Stimulated activated CD8-positive, alpha-beta memory T cell treated with anti-CD3 and anti-CD28 coated beads, Interleukin-2, amount 100 ng/mL, for 48 hours (primary cell): Measurements from ENCODE around the gene LIPN.

Experiments
- DNase-seq, 2 donors: peaks; one replicate each; pipeline ENCODE4 v3.0.0-alpha.2; 2020; ENCODE audit warnings: low read depth in 2 of 2

The LIPN gene

DNA sequence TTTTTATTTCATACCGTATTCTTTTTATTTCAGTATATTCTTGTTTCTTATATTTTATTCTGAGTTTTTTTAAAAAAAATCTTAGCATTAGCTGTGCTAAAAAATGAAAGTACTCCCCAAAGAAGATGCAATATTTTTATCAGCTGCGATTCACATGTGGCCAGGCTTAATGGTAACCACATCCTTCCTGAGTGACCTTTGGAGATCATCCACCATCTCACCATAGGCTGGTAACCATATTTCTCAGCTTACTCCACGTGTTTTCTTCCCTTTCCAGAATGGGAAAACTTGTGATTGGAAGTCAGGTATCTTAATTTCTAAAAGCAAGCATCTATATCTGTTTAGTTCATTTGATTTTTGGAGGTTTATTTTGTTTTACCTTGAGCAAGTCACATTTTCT lies 23.9 kb downstream of the LIPN start:
- DNase-seq, result no peak

DNA sequence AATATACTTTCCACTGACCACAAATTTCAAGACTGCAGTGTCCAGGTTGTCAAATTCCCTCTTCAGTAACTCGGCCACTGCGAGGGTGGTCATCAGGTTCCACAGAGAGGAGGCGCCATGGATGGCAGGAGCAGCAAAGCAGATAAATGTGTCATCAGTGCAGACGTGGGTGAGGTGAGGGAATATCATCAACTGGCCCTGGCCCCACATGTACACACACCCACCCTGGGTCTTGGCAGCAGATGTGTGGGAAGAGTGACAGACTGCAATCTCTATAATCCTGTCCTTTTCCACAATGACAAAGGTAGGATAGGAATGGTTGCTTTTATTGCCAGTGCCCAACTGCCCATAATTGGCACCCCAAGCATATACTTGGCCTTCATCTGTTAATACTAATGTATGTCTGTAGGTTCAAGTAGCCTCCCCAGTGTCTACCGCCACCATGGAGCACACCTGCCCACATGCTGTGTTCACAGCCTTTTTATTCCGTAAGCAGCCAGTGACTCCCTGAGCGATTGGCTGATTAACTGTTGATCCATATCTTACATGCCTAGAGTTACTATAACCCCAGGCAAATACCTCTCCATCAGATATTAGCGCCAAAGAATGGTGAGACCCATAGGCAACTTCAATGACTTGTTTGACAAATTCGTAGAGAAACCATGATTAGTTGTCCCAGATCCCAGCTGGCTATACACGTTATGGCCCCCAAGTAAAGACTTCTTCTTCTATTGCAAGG lies 26.4 kb downstream of the LIPN start:
- no peak for DNase-seq

DNA sequence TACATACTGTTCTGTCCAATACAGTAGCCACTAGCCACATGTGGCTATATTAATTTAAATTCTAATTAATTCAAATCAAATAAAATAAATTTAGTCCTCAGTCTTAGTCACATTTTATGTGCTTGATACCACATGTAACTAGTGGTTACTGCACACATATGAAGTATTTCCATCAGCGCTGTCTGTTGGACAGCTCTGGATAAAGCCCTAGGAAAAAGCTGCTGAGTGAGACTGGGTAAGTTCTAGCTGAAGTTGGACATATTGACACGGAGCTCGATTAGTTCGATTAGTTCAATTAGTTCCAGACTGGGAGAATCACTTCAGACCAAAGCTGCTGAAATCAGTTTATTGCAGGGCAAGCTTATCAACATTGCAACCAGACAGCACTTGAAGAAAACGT lies 27.6 kb downstream of the LIPN start:
- no peak for DNase-seq

DNA sequence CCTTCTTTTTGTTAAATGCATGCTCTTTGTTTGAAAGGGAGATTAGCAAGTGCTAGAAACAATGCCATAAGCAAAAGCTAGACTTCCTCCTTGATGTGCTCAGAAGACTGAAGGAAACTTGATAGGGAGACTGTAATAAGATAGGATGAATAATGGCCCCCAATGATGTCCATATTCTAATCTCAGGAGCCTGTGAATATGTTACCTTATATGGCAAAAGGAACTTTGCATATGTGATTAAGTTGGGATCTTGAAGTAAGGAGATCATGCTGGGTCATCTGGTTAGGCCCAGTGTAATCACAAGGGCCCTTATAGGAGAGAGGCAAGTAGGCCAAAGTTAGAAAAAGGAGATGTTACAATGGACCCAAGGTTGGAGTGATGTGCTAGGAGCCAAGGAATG lies 29.1 kb downstream of the LIPN start:
- no peak for DNase-seq

DNA sequence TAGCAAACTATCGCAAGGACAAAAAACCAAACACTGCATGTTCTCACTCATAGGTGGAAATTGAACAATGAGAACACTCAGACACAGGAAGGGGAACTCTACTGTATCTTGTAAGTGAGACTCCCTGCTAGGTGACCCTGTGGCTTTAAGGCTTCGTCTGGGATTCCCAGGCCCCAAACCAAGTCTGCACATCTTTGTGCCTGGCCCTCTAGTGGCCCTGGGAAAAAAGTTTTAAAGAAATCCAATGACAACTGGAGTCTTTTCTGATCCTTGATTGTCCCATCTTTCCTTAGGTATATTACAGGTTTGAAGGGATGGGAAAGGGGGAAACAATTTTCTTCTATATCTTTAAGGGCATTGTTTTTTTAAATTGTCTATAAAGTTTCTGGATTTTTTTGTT lies 32.1 kb downstream of the LIPN start:
- DNase-seq, result no peak

DNA sequence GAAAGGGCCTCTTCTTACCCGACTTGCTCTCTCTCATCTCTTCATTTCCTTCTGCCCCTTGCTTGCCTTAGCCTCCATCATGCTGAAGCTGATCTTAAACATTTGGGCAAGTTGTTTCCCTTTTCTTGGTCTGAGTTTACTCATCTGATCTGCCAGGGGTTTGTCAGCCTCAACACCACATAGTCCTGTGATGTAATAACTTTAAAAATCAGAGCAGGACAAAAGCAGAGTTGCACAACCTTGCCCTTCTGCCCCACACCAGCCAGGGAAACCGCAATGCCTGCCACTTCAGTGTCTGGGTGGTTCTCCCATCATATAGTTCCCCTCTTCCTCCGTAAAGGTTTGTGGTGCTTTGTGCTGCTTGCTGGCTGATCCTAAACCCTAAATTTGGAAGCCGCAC lies 32.8 kb downstream of the LIPN start:
- no peak for DNase-seq

DNA sequence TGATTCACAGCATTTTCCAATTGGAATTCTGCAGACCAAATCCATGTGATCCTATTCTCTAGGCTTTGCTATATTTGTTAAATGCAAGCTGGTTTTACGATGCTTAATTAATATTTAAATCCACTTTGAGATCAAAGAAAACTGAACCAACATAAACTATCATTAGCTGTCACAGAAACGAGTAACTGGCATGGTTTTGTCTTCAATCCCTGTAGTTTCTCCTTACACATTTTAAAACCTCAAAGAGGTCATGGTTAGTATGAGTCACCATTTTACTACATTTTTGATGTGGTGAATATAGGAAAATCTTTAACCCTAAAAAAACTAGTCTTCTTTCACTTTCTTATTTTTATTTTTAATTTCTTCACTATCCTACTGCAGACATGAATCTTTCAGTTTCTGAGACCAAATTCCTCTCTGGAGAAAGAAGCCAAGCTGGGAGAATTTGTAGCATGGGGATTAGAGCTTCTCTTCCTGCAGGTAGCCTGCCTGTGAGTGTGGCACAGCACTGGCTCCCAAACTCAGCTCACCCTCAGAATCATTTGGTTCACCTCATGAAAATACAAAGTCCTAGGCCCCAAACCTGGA lies 34.0 kb downstream of the LIPN start:
- DNase-seq, result no peak

DNA sequence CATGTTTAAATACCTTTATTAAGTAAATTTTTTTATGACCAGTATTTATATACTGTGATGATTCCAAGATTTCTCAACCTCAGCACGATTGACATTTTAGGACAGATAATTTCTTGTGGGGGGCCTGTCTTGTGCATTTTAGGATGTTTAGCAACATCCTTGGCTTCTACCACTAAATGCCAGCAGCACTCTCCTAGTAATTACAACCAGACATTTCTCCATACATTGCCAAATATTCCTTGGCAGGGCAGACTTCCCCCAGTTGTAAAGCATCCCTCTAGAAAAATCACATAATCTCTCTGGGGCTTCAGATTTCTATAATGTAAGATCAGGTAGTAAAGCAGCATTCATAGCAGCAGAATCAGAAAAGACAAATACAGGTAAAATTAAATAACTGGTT lies 34.9 kb downstream of the LIPN start:
- no peak for DNase-seq

DNA sequence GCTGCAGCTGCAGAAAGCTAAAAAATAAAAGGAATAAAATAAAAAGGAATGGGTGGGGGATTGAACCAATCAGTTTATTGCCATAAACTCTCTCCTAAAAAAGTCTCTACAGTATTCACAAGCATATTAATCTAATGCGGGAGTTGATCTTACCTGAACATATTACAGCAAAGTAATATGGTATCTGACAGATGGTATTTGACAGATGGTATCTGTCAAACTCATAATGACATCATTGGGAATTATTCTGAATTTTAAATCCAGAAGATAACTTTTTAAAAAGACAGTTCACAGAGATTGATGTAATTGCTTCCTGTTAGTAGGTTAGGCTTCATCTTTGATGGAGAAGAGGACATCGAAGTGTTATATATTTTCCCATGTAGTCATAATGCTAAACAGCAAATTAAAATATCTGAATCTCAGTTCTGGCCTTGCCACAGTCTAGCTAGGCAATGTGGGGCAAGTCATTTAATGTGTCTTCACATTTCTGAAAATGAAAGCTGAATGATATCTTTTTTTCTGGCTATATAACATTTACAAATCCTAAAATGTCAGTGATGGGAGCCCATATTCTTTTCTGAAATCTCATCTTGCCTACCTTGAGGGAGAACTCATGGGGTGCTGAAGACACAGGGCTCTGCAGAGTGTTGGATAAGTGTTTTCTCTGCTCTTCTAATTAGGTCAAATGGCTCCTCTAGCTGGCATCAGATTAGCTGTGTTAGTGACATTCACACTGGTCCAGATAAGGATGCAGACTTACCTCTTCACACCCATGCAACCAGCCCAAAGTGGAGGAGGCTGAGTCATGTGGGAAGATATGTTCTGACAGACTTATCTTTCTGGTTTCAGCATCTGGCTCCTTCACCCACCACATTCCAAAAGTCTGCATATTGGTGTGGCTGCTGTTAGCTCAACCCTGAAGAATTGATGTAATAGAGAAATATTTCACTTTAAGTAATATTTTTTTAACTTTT lies 40.6 kb downstream of the LIPN start:
- DNase-seq, result peak in 1 of 2 donors; percentile 17

DNA sequence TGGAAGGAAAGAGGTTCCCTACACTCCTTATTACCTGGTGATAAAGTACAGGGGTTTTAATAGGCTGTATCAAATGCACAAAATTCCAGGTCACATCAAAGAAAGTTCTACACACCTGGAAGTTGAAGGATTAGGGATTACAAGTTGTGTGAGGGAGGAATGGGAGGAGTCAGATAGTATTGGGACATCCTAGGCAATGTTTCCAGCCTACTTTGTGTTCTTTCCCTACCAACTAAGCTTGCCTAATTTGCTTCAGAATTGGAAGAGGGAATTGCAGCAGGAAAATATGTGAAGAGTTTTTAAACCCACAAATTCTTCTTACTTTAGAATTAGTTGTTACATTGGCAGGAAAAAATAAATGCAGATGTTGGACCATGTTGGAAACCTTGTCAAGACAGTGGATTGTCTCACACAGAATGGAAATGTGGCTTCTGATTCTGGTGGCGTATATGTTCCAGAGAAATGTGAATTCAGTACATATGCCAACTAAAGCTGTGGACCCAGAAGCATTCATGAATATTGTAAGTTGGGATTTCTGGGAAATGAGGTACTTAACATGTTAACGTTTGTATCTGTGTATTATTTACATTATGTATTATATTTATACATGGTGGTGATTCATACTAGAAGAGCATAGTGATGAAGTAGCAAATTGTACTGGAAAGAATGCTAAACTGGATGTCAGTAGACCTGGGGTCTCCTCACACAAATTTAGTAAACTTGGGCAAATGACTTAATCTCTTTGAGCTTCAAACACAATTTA lies 42.9 kb downstream of the LIPN start, which contains the start of gene LIPM:
LIPM (plus strand) TSS at position 208 of the 763 bp plus-strand sequence; CDS start at position 375, 167 bp downstream.
- no peak for DNase-seq

DNA sequence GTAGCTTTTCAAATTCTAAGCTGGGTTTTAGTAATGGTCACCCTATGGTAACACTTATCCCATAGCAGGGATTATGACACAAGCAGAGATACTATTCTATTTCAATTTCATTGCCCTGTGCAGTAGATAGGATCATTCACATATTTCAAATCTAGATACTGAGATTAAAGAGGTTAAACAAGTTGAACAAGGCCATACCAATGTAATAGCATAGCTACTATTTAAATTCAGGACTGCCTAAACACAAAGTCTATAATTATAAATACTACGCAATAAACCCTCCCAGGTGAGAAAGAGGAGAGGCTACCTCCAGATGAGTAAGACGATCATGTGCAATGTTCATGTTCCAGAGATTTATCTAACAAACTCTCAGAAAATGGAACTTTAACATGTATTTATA lies 43.8 kb downstream of the LIPN start:
- no peak for DNase-seq

DNA sequence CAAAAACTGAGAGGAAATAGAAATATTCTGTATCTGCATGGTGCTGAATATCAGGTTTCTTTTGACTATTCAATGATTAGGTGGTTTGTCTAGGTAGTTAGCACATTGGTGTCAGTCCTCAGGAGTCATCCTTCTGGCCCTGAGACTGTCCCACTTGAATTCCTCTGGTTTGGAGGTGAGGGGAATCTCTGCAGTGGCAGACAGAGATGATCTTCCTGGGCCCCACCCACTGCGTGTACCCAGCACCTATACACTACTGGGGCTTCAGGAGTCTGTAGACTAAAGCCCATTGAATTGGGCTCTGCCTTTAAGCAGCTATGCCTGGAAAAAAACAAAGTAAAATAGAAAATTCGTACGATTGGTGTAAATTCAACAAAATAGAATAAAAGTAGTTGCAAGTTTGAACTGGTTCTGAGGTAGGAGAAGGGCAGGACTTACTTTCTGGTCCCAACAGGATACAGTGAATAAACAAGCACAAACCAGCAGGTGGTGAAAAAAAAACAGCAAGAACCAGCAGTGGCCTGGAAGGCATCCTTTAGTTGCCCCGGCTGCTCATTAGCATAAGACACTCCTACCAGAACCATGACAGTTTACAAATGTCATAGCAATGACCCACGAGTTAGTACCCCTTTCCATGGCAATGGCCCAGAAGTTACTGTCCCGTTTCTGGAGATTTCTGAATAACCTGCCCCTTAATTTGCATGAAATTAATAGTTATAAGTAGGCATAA lies 44.4 kb downstream of the LIPN start:
- no peak for DNase-seq

DNA sequence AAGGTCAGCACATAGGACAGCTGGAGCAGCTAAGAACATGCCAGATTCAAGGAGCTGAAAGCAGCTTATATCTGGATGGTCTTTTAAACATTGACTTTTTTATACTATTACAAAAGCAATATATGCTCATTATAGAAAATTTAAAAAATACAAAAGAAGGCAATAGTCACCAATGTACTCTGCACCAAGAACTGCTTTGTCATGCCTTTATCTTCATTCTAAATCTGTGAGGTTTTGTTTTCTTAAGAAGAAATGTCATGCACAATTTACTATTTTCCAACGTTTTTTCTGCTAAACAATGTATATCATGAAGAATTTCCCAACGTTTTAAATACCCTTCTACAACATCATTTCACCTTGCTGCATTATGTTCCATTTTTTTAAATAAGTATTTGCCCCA lies 45.5 kb downstream of the LIPN start:
- DNase-seq, result no peak

DNA sequence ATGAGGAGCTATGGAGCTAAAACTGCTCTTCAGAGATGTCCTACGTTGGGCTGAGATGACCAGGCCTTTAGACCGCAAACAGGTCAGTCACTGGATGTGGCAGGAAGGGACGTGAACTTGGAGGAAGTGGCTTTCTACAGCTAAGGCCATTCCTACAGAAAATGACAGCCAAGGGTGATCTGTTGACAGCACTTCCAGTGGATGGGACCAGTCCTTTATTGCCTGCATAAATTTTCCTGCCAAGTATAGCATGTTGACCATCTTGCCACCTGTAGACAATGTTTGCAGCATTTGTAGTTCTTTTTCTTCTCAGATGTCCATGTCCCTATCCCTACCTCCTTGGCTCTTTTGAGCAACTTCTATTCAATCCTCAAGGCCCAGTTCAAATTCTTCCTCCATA lies 46.1 kb downstream of the LIPN start:
- DNase-seq, result no peak

DNA sequence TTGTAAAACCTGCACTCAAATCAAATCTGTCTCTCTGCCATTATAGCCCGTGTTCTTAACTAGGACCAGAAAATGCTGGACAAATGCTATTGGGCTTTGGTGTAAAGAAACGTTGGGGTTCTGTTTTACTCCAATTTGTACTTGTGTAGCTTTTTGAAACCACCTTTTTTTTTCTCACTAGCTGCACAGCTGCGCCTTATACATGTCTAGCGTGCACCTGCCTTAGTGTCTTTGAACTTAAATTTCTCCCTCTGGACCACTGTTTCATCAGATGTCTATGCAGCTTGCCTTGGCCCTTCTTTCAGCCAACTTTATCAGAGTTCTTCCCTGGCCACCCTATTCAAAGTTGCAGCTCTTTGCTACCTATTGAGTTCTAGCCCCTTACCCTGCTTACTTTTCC lies 49.8 kb downstream of the LIPN start:
- no peak for DNase-seq

DNA sequence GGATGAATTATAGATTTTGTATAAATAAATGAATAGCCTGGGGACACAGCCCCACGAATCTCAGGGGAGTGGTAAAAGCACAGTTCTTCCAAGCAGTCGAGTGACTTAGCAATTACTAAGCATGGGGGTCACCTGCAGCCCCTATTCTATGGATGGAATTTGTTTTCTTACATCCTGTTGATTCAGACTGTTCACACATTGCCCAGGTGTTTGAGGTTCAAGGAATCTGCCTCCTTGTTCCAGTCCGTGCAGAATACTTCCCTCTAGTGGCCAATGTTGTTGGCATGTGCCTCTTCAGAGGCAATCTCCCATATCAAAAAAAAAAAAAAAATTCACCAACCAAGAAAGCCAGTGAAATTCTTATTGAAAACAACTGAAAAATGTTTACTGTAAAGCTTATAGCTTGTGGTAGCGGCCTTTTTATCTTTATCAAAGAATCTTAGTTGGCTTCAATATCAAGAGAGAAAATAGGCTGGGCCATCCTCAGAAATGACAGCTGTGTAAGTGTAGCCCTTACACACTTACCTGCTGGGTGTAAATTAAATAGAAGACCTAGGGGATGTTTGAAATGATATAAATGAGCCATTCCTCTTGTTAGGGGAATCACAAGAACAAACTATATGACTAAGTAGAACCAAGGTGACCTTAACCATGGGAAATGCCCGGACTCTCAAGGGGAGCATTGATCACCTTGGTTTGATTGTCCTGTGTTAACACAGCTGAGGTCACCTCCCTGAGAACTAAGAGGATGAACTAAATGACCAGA lies 50.6 kb downstream of the LIPN start:
- no peak for DNase-seq

DNA sequence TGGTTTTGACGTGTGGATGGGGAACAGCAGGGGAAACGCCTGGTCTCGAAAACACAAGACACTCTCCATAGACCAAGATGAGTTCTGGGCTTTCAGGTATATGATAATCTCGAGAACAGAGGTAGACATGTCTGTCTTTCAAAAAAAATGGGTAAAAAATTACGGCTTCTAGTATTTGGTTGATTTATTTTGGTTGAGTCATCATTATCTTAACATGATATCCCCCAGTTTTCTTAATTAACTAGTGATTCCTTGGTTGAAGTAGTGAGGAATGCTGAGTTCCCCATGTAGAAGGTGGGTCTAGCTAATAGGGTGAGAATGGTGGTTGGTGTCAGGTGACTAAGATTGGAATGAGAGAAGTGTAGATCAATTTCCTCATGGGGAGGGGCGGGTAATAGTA lies 53.4 kb downstream of the LIPN start:
- no peak for DNase-seq

DNA sequence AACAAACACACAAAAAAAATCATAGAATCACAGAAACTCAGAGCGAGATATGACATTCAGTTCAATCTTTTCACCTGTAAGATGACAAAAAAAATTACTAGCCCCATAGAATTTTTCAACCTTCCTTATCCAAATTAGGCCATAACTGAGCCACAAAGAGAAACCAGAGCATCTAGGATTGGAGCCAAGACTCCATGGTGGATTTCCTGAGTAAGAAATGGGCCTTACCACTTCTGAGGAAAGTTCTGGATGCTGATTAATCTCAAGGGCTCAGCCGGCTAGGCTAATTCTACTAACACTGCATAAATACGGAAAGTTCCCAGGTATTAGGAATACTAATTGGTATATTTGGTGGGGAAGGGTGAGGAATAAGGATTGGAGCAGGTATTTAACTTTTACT lies 59.5 kb downstream of the LIPN start:
- DNase-seq, result no peak

DNA sequence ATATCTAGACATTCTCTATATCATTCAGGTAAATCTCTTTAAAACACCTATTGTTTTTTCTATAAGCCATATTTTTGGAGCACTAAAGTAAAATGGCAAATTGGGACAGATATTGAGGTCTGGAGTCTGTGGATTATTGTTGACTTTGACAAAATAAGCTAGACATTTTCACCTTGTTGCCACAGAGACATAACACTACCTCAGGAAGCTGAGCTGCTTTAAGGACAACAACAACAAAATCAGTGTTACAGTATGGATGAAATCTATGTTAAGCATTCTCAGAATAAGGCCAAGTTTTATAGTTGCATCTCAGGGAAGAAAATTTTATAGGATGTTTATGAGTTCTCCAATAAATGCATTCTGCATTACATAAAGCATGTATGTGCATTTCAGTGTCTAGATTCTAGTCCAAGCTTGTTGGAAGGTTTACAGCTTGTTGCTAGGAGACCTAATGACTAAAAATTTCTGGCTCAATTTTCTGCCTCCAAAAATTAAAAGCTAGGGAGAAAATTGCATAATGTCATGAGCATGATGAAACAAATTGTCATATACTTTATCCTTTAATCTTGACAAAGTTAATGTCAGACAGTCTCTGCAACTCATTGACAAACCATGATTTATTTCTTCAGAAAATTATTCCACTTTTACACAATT lies 61.1 kb downstream of the LIPN start:
- DNase-seq, result no peak

DNA sequence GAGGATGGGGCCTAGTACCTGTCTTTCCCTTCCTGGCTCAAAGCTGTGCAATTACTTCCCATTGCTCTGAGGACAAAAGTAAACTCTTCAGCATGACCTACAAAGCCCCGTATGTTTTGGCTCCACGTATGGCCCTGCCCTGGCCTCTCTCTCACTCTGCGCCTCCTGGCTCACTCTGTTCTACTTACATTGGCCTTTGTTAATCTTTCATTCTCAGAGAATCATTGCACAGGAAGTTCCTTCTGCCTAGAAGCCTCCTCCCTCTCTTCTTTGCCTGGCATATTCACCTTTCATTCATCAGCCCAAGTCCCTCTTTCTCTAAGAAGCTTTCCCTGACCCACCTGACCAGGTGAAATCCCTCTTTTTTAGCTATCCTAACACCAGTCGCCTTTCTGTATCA lies 66.6 kb downstream of the LIPN start:
- DNase-seq, result no peak
